Ovary (tissue), 9 donors: ENCODE data around the gene TXNIP. TPM values are rescaled to one million over a fixed set of nuclear protein-coding genes. Genes with fewer than 3 reads are reported as not detected.

Source experiments
- DNase-seq, 5 donors: peaks; one replicate each; pipeline ENCODE4 v3.0.0-alpha.2; 2019 to 2020
- H3K27ac ChIP-seq, 2 donors: fragments of 200-600 bp; one replicate each; pipeline versions ENCODE4 v1.5.1 to v1.8.0; 2019 to 2022
- H3K27me3 ChIP-seq: fragments of 200-600 bp; one replicate; pipeline ENCODE4 v1.8.0; 2022
- H3K36me3 ChIP-seq: fragments of 200-600 bp; sonication (generic); one replicate; pipeline ENCODE4 v1.5.1; 2019
- H3K4me1 ChIP-seq: one replicate; pipeline ENCODE4 v1.8.1; 2013; ENCODE audit warnings: mild to moderate bottlenecking, moderate library complexity; ENCODE audit not compliant: insufficient read depth
- H3K4me3 ChIP-seq: fragments of 200-600 bp; sonication (generic); one replicate; pipeline ENCODE4 v1.5.1; 2017
- H3K9me3 ChIP-seq, 2 donors: fragments of 200-600 bp in 1 of 2; sonication (generic) in 1 of 2; one replicate each; pipeline versions ENCODE4 v1.5.1 to v1.8.1; 2013 to 2019; ENCODE audit warnings: mild to moderate bottlenecking in 1 of 2, moderate library complexity in 1 of 2
- EP300 ChIP-seq: sonication (generic); formaldehyde crosslinking; IDR thresholded peaks from one replicate; pipeline ENCODE4 v1.6.1; 2017; ENCODE audit warnings: antibody characterized with exemption
- POLR2A ChIP-seq: fragments of 450-650 bp; IDR thresholded peaks from one replicate; pipeline ENCODE4 v1.6.1; 2017; ENCODE audit warnings: antibody characterized with exemption, mild to moderate bottlenecking, moderate library complexity
- WGBS, 3 donors: extraction: QIAGEN DNeasy Blood & Tissue Kit in 1 of 3; methylation state at CpG; one replicate each; pipeline versions ENCODE4 v1.1.5 to v1.1.7; 2013 to 2017; 5-methylcytosine and 5-hydroxymethylcytosine counted together
- intact Hi-C, 4 donors: fragments of 100-400 bp; cut with DNase I; formaldehyde crosslinking; loops; one replicate each; pipeline versions ENCODE4 v1.11.0 to v1.15.1; 2022 to 2023
- polyA plus RNA-seq, 2 donors: library from polyadenylated mRNA; stranded (reverse); fragments of 200-250 nt in 1 of 2; fragments of 350-450 nt in 1 of 2; fragmentation: Illumina TruSeq in 1 of 2; extraction: RNeasy Lipid Tissue Mini Kit (QIAGEN cat#74804) in 1 of 2; gene quantifications; one replicate each; pipeline ENCODE4 v1.2.3, GENCODE V29; 2013 to 2014
- total RNA-seq, 7 donors: library from RNA; depleted of rRNA in 2 of 7; stranded (reverse); fragments of >200 nt in 2 of 7; fragmentation: NEBNext Ultra II Directional in 3 of 7; extraction: Animal tissue kit (Norgen Biotek cat#: 25700) in 3 of 7; gene quantifications; one replicate each; pipeline versions ENCODE4 v1.1.0 to v1.2.4, GENCODE V29; 2016 to 2023
- TF ChIP-seq, protein P1 (sequence below), 3 donors: fragments of 450-650 bp in 2 of 3; fragments of 200-600 bp in 1 of 3; IDR thresholded peaks; one replicate each; pipeline versions ENCODE4 v1.5.1 to v1.8.0; 2016 to 2022; ENCODE audit warnings: antibody characterized with exemption in 3 of 3, mild to moderate bottlenecking in 1 of 3
- donor health status: DM: no; HTN: no; CAD: no; lungs with moderate emphysema.
- donor health status: DM: no; HTN: no; CAD: no.
- donor health status: Bipolar disorder and iron deficiency.
- donor health status: DM: yes; HTN: yes; CAD: no.
- donor health status: DM: no; HTN: no; CAD: no.
- donor health status: DM: yes; HTN: yes; CAD: no.

Gene TXNIP
- total and polyA plus RNA-seq, 9 donors, result 335 to 1,406 (median 617) TPM

DNA sequence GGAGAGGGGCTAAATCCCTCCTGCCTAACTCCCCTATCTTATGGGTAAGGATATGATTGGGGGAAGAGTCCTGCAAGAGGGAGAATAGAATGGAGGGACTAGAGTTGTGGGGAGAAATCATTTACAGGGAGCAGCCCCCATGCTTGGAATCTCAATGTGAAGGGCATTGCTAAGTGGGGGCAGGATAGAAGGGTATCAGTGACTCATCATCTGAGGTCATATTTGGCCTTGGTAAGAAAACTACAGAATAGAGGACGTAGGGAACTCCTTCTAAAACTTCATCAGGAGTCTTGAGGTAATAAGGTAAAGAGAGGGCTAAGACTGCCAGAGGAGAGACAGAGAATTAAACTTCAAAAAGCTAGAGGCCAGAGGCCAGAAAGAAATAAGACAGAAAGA lies 24.7 kb upstream of the TXNIP start:
- no peak for DNase-seq
- Histone ChIP-seq H3K36me3 (no peaks in the 10 kb centered on the region), H3K27me3 (no peaks in the 10 kb centered on the region), H3K4me1 (peaks cover 2% of the 10 kb centered on the region), H3K27ac (no peak overlapping the region), H3K4me3 (no peak overlapping the region), H3K9me3 (no peaks in the 10 kb centered on the region)
- TF ChIP-seq, protein P1, sequence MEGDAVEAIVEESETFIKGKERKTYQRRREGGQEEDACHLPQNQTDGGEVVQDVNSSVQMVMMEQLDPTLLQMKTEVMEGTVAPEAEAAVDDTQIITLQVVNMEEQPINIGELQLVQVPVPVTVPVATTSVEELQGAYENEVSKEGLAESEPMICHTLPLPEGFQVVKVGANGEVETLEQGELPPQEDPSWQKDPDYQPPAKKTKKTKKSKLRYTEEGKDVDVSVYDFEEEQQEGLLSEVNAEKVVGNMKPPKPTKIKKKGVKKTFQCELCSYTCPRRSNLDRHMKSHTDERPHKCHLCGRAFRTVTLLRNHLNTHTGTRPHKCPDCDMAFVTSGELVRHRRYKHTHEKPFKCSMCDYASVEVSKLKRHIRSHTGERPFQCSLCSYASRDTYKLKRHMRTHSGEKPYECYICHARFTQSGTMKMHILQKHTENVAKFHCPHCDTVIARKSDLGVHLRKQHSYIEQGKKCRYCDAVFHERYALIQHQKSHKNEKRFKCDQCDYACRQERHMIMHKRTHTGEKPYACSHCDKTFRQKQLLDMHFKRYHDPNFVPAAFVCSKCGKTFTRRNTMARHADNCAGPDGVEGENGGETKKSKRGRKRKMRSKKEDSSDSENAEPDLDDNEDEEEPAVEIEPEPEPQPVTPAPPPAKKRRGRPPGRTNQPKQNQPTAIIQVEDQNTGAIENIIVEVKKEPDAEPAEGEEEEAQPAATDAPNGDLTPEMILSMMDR (IDR thresholded peaks at IDR 0.05), result no peak
- no peak for TF ChIP-seq POLR2A
- TF ChIP-seq EP300, result no peak
- intact Hi-C loops, result no loop called here
- 31 to 40% (median 37%) methylated on average over 1 of the region's 1 CpG for WGBS, 3 donors

DNA sequence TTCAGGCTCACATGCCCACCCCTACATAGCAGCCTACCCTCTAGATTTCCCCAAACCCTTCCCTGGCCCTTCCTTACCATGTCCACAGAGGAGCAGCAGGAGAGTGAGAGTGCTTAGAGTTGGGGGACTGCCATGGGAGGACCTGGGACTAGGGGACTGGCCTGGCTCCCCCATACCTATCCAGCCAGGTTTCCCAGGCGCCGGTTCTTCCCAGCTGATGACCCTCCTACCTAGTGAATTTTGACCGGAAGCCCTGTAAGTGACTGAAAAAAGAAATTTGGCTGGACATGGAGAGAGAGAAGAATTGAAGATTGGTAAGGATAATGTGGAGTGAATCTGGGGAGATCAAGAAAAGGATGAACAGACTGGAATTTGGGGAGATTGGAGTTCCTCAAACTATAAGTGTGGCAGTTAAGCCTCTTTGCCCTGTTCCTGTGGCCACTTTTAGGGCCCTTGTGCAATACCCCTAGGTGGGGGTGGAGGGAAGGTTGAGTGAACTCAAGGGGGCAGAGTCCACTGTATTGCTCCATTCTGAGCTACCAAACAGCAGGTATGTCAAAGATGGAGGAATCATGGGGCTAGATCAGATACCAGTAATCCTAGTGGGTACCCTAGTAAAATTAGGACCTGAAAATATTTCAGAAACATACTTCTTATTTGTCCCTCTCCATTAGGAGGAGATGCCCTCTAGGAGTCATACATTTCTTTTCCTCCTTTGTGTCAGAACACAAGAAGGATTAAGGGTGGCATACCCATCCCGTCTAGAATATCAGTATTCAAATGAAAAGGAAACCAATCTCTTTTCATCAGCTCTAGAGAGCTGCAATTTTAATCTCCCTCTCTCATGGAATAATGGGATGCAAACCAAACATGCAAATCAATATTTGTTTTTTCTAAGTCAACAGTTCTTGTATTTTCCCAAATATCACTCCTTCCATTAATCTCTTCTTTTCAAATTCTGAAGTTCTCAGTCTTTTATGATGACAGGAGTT lies 24.0 kb upstream of the TXNIP start:
- Histone ChIP-seq H3K36me3 (no peaks in the 10 kb centered on the region), H3K4me3 (no peak overlapping the region), H3K27ac (no peak overlapping the region), H3K9me3 (no peaks in the 10 kb centered on the region), H3K4me1 (peaks cover 2% of the 10 kb centered on the region), H3K27me3 (no peaks in the 10 kb centered on the region)
- 84 to 86% (median 85%) methylated on average over 4 of the region's 4 CpGs for WGBS, 3 donors
- no peak for TF ChIP-seq POLR2A
- no peak for TF ChIP-seq EP300
- TF ChIP-seq, protein P1 (IDR thresholded peaks at IDR 0.05), result no peak
- intact Hi-C loops, result no loop called here
- no peak for DNase-seq

GRCh38 chr1:146019231-146020057 lies 23.1 kb upstream of the TXNIP start:
- intact Hi-C loops, result loop anchor here in 2 of 4 donors (10.0 kb wide), 1 partner anchor 175 kb away; the partner anchor contains the start of gene NUDT17 (in 2 of the 2)
- DNase-seq, result peak in 1 of 5 donors; percentile 17
- WGBS, 3 donors, result 9 to 14% (median 13%) methylated on average over 42 to 43 of the region's 43 CpGs
- H3K27me3 ChIP-seq, result no peaks in the 10 kb centered on the region
- H3K4me3 ChIP-seq, result peak overlapping the region; percentile 2
- H3K9me3 ChIP-seq, result no peaks in the 10 kb centered on the region
- H3K4me1 ChIP-seq, result peaks cover 2% of the 10 kb centered on the region
- no peak overlapping the region for H3K27ac ChIP-seq
- no peaks in the 10 kb centered on the region for H3K36me3 ChIP-seq
- TF ChIP-seq EP300 (no peak), POLR2A (no peak)
- TF ChIP-seq, protein P1 (IDR thresholded peaks at IDR 0.05), result no peak

- peaks cover 2% of the 10 kb centered on the region for H3K4me1 ChIP-seq
- DNase-seq, result no peak
- intact Hi-C loops, result loop anchor here in 2 of 4 donors (10.0 kb wide), 1 partner anchor 172 kb away; the partner anchor contains the start of gene NUDT17 (in 2 of the 2)
- H3K36me3 ChIP-seq, result no peaks in the 10 kb centered on the region
- H3K4me3 ChIP-seq, result no peak overlapping the region
- no peaks in the 10 kb centered on the region for H3K9me3 ChIP-seq
- H3K27ac ChIP-seq, result no peak overlapping the region
- WGBS, 3 donors, result 29 to 48% (median 43%) methylated on average over 1 of the region's 1 CpG
- TF ChIP-seq EP300 (no peak), POLR2A (no peak)
- TF ChIP-seq, protein P1 (IDR thresholded peaks at IDR 0.05), result no peak
- no peaks in the 10 kb centered on the region for H3K27me3 ChIP-seq
Measured at GRCh38 chr1:146016891-146017290, 20.5 kb upstream of the TXNIP start.
